GM19193 (cell line): ENCODE data around the gene GRXCR1.

Source experiments
- POLR2A ChIP-seq: IDR thresholded peaks from 4 replicates; pipeline ENCODE4 v1.6.1; 2011; ENCODE audit not compliant: insufficient read depth, insufficient read length; ENCODE audit errors: extremely low read depth

The GRXCR1 gene

DNA sequence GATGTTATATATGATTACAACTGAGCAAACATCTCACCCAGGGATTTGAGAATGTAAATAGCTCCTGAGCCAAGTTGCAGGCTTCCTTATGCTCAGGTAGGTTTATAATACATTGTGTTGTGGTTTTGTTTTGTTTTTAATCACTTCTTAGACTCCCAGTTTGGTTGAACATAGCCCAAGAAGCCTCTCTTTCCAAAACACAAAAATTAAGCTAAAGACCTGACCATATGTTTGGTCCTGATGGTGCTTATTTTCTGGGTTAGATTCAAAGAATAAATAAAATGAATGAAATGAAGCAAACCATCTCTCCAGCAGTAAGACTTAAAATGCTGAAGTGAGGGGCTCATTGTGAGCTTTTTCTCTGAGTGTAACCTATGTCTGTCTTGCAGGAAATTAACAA is 93.5 kb downstream of the GRXCR1 start:
- no peak for TF ChIP-seq POLR2A

DNA sequence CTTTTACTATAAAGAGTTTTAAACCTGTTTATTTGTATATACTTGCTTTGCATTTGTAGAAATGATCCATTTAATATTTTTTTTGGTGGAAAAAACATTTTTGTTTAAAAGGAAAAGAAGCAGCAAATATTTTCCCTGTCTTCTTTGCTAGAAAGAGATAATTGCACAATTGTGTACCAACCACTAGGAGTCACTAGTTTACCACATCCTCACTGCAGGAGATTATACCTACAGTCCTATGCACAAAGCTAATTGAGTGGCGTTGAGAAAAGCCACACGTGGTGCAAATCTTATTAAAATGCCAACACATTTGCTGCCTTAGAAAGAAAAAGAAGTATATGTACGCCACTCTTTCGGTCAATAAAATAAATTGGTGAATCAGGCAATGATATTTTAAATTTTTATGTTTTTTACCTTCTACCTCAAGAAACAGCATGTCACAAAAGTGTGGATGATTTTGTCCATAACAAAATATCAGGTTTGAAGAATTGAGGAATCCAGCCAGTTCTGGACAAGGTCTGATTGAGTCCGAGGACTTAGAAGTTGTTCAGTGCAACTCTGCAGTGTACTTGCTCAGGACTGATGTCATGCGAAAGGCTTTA is 102.9 kb downstream of the GRXCR1 start:
- no peak for TF ChIP-seq POLR2A

GRCh38 chr4:43008793-43009192 is 116.3 kb downstream of the GRXCR1 start:
- TF ChIP-seq POLR2A, result no peak

DNA sequence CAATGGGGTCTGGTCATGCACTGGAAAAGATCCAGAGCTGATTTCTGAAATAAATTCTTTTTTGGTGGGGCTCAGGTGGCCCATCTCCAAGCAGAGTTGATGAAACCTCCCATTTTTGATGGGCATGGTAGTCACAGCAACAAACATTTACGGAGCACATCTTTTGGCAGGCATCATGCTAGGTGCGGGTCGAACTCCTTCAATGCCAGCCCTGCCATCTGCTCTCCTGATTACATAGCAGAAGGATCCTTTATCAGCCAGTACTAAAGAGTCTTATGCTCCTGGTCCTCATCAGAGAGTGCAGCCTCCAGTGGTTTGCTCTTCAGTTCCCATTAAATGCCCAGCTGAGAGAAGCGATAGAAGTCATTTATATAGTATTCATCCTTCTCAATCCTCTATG is 121.7 kb downstream of the GRXCR1 start:
- no peak for TF ChIP-seq POLR2A

DNA sequence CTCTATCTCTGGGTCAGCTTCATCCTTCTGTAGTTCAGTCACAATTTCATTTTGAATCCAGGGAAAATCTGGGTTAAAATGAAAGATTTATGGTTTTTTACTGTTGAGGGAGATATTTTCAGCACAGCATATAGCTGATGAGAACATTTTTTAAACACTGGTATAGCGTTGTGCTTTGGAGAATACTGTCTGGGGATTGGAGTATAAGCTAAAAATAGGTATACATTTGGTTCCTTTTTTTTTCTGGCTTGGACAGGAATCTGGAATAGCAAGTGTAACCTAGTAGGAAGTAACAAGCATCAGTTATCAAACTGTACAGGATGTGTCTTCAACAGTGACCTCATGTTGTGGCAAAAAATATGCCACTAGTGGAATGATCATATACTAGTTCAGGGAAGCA is 149.1 kb downstream of the GRXCR1 start:
- TF ChIP-seq POLR2A, result no peak

DNA sequence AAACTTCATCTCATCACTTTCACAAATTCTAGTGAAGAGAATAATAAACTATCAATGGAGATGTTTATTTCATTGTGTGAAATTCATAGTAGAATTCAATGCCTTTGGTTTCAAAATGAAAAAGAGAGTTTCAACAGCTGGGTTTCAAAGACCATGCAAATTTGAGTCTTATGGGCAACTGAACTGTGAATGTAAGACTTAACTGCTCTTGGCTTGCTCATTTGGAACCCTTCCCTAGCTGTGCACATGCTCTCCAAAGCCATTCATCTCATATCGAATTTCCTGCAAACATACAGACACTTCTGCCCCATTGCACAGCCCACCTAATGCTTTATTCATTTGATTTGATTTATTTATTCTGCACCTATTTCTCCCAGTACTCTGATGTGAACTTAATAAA is 154.5 kb downstream of the GRXCR1 start:
- no peak for TF ChIP-seq POLR2A

GRCh38 chr4:43048570-43048969 is 156.1 kb downstream of the GRXCR1 start:
- TF ChIP-seq POLR2A, result no peak

- TF ChIP-seq POLR2A, result no peak
Observed at GRCh38 chr4:43049326-43049725, 156.8 kb downstream of the GRXCR1 start.

- TF ChIP-seq POLR2A, result no peak
Observed at GRCh38 chr4:43066415-43066814, 173.9 kb downstream of the GRXCR1 start.

DNA sequence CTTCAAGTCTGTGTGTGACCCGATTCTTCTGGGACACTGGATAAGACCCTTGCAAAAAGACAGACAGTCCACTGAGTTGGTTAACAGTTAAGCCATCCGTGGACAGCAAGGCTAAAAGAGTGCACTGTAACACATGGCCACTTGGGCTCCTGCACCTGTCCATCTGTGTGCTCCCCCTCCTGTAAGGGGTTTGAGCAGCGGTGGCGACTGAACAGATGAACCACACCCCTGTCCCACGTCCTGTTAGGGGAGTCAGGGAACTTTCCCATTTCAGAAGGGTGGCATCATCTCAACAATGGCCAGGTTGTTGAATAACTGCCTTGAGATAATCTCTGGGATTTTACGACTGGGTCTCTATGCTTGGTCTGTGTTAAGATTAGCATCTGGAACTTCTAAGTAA is 178.6 kb downstream of the GRXCR1 start:
- no peak for TF ChIP-seq POLR2A
